AG04450 (cell line): ENCODE results near the gene DIPK2A. TPM values are rescaled to one million over a fixed set of nuclear protein-coding genes. Genes with fewer than 3 reads are reported as not detected.

ENCODE experiments used
- CTCF ChIA-PET: fragments of 300-600, 350-600 bp; formaldehyde crosslinking; extraction: SDS; loops from one replicate; lab custom pipeline; 2022; ENCODE audit warnings: antibody characterized with exemption, inconsistent platforms; lab: Charles Lee
- POLR2A ChIA-PET: fragments of 350-600 bp; formaldehyde crosslinking; extraction: SDS; loops from one replicate; lab custom pipeline; 2021; ENCODE audit warnings: antibody characterized with exemption, inconsistent platforms; lab: Yijun Ruan, JAX
- DNase-seq: peaks from one replicate; pipeline ENCODE4 v3.0.0-alpha.2; 2011; ENCODE audit warnings: low read depth, low spot score
- H3K27ac ChIP-seq: one replicate; pipeline ENCODE4 v1.5.1; 2012; ENCODE audit warnings: low read depth, low read length, control low read depth
- H3K27me3 ChIP-seq: one replicate; pipeline ENCODE4 v1.6.0; 2012; ENCODE audit warnings: low read length; ENCODE audit not compliant: control insufficient read depth, insufficient read depth
- H3K4me3 ChIP-seq: 2 replicates; pipeline ENCODE4 v1.5.1; 2011; ENCODE audit warnings: mild to moderate bottlenecking, low read depth, low read length, control low read depth
- H3K9me3 ChIP-seq: 2 replicates; pipeline ENCODE4 v1.5.1; 2012; ENCODE audit warnings: low read length; ENCODE audit not compliant: control insufficient read depth, insufficient read depth
- CTCF ChIP-seq: IDR thresholded peaks from 2 replicates; pipeline ENCODE4 v1.5.1; 2011; ENCODE audit warnings: low read depth, low read length, control low read depth, inconsistent platforms
- polyA plus RNA-seq: library from polyadenylated mRNA; depleted of rRNA; stranded (reverse); fragments of >200 nt; gene quantifications from 2 replicates; pipeline ENCODE4 v1.2.3, GENCODE V29; 2011

DIPK2A gene
- polyA plus RNA-seq, 1 experiment = 13.1 TPM

- H3K27me3 ChIP-seq = no peaks in the 10 kb centered on the region
- CTCF ChIA-PET = interaction anchor here (1.5 kb wide), 1 partner anchor 18 kb away, joined by 4 read pairs; no protein-coding TSS in a partner anchor
- POLR2A ChIA-PET = no interaction called here
- no peak overlapping the region for H3K4me3 ChIP-seq
- no peak for DNase-seq
- H3K27ac ChIP-seq = no peak overlapping the region
- no peaks in the 10 kb centered on the region for H3K9me3 ChIP-seq
- no peak for TF ChIP-seq CTCF
Observed at GRCh38 chr3:143934791-143935190, 36.8 kb upstream of the DIPK2A start.

DNA sequence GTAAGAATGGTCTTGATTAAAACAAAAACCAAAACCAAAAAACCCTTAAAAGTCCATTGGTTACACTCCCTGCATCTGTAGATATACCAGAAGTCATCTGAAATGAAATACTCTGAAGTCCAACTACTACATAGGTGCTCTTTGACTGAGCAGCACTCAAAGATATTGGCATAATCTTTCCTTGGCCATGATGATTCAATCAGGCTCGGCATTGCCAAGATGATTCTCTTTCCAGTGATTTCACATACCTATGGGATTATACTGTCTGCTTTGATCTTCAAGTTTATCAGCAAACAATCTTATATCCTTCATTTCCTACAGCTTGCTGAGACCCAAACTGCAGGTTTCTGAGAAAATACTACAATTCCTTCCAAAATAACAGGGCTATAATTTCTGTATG is 35.9 kb upstream of the DIPK2A start:
- TF ChIP-seq CTCF = no peak
- Histone ChIP-seq H3K9me3 (no peaks in the 10 kb centered on the region), H3K27ac (no peak overlapping the region), H3K4me3 (no peak overlapping the region), H3K27me3 (no peaks in the 10 kb centered on the region)
- ChIA-PET CTCF (interaction anchor here (0.6 to 1.5 kb wide), 3 partner anchors 14 to 581 kb away, joined by 3 to 4 read pairs (median 4); no protein-coding TSS in a partner anchor), POLR2A (no interaction called here)
- DNase-seq = no peak

DNA sequence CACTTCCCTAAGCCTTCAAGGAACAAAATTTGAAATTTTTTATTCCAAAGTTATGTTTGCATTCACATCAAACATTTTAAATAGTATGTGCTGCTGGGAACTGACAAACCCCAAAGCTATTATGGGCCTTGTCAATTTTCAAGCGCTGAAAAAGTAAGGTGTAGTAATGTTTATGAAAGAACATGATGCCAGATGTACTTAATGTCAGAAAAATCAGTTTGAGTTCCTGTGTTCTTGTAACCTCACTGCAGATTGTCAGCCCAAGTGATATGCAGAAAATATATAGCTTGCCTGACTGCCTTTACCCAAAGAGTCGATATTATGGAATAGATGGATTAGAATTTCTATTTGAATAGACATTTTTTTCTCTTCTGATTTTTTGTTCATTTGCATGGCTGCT is 20.8 kb upstream of the DIPK2A start:
- ChIA-PET POLR2A (no interaction called here), CTCF (interaction anchor here (1.2 kb wide), 1 partner anchor 58 kb away, joined by 3 read pairs; no protein-coding TSS in a partner anchor)

DNA sequence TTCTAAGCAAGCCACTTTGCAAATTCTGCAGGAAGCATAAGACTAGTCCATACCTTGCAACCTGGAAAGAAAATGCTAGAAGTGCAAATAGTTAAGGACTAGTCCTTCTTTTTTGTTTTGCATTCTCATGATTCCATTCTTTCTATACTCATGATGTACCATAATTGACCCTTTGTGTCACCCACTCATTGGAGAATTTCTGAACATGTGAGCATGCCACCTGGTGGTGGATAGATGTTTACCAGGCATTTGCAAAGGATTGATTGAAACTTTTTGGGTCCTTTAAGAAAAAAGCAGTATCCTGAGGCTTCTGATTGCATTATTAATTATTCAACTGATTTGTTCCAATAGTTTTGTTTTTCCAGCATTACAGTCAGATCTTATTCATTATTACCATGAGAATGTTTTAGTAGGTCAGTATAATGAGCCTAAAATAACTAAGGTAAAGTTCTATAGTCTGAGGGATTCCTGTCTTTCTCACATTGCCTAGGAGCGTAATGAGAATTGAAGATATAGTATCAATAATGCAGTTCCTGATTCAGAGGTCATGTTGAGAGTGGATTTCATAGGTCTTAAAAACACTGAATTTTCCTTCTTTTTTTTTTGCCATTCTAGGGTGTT is 20.2 kb upstream of the DIPK2A start:
- ChIA-PET CTCF (interaction anchor here (0.7 to 1.4 kb wide), 7 partner anchors 17 to 1583 kb away, joined by 3 to 5 read pairs (median 4); no protein-coding TSS in a partner anchor), POLR2A (no interaction called here)
- DNase-seq = no peak
- H3K27ac ChIP-seq = no peak overlapping the region
- no peaks in the 10 kb centered on the region for H3K9me3 ChIP-seq
- no peak overlapping the region for H3K4me3 ChIP-seq
- peak; percentile 81 for TF ChIP-seq CTCF
- H3K27me3 ChIP-seq = no peaks in the 10 kb centered on the region

More for the DNA sequence above, 20.8 kb upstream of the DIPK2A start:
- TF ChIP-seq CTCF = no peak
- Histone ChIP-seq H3K27ac (no peak overlapping the region), H3K4me3 (no peak overlapping the region), H3K27me3 (no peaks in the 10 kb centered on the region), H3K9me3 (no peaks in the 10 kb centered on the region)
- DNase-seq = no peak

- no peaks in the 10 kb centered on the region for H3K9me3 ChIP-seq
- TF ChIP-seq CTCF = 0 out of 2 replicates have a peak, but pooled peaks have one; percentile 4
- H3K27me3 ChIP-seq = no peaks in the 10 kb centered on the region
- no peak overlapping the region for H3K27ac ChIP-seq
- no peak overlapping the region for H3K4me3 ChIP-seq
- POLR2A ChIA-PET = no interaction called here
- no peak for DNase-seq
- CTCF ChIA-PET = interaction anchor here (0.6 to 1.5 kb wide), 9 partner anchors 18 to 827 kb away, joined by 3 to 8 read pairs (median 4); no protein-coding TSS in a partner anchor
Observed at GRCh38 chr3:143952569-143953072, 19.0 kb upstream of the DIPK2A start.
